ENCODE results near the gene TMEM175.

TMEM175 gene

DNA sequence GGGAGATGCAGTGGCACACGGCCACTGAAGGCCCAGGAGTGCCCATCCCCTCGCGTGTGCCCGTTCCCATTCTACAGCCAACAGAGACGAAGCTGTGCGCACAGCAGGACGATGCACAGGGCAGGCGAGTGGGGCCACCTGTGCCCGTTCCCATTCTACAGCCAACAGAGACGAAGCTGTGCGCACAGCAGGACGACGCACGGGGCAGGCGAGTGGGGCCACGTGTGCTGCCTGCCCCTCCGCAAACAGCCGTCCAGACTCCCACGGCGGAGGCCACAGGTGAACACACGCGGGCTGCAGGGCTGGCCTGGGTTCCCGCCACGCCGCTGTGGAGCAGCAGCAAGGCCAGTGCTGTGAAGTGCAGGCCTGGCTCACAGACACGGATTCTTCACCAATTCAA is 32.2 kb upstream of the TMEM175 start:
- TF ChIP-seq, protein P1, sequence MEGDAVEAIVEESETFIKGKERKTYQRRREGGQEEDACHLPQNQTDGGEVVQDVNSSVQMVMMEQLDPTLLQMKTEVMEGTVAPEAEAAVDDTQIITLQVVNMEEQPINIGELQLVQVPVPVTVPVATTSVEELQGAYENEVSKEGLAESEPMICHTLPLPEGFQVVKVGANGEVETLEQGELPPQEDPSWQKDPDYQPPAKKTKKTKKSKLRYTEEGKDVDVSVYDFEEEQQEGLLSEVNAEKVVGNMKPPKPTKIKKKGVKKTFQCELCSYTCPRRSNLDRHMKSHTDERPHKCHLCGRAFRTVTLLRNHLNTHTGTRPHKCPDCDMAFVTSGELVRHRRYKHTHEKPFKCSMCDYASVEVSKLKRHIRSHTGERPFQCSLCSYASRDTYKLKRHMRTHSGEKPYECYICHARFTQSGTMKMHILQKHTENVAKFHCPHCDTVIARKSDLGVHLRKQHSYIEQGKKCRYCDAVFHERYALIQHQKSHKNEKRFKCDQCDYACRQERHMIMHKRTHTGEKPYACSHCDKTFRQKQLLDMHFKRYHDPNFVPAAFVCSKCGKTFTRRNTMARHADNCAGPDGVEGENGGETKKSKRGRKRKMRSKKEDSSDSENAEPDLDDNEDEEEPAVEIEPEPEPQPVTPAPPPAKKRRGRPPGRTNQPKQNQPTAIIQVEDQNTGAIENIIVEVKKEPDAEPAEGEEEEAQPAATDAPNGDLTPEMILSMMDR (IDR thresholded peaks at IDR 0.05; ENCODE audit: insufficient read depth, low read length, poor library complexity, severe bottlenecking): no peak
- no peak for DNase-seq (ENCODE audit: extremely low read depth, insufficient read length)
- no peaks in the 10 kb centered on the region for H3K27me3 ChIP-seq (replicated peaks; ENCODE audit: control insufficient read depth, insufficient read depth, low read length)
- H3K4me3 ChIP-seq (replicated peaks; ENCODE audit: low read depth, low read length): no peak overlapping the region
- H3K36me3 ChIP-seq (ENCODE audit: control insufficient read depth, insufficient read depth, low read length): peaks cover 29% of the 10 kb centered on the region

GRCh38 chr4:900721-901120 is 31.5 kb upstream of the TMEM175 start:
- Histone ChIP-seq H3K36me3 (ENCODE audit: control insufficient read depth, insufficient read depth, low read length) (peaks cover 28% of the 10 kb centered on the region), H3K4me3 (replicated peaks; ENCODE audit: low read depth, low read length) (no peak overlapping the region), H3K27me3 (replicated peaks; ENCODE audit: control insufficient read depth, insufficient read depth, low read length) (no peaks in the 10 kb centered on the region)
- no peak for DNase-seq (ENCODE audit: extremely low read depth, insufficient read length)
- TF ChIP-seq, protein P1 (IDR thresholded peaks at IDR 0.05; ENCODE audit: insufficient read depth, low read length, poor library complexity, severe bottlenecking): no peak

GRCh38 chr4:901192-901910 is 30.9 kb upstream of the TMEM175 start:
- peaks cover 29% of the 10 kb centered on the region for H3K36me3 ChIP-seq (ENCODE audit: control insufficient read depth, insufficient read depth, low read length)
- H3K4me3 ChIP-seq (replicated peaks; ENCODE audit: low read depth, low read length): no peak overlapping the region
- TF ChIP-seq, protein P1 (IDR thresholded peaks at IDR 0.05; ENCODE audit: insufficient read depth, low read length, poor library complexity, severe bottlenecking): no peak
- no peak for DNase-seq (ENCODE audit: extremely low read depth, insufficient read length)
- no peaks in the 10 kb centered on the region for H3K27me3 ChIP-seq (replicated peaks; ENCODE audit: control insufficient read depth, insufficient read depth, low read length)

GRCh38 chr4:903066-904046 is 28.9 kb upstream of the TMEM175 start:
- Histone ChIP-seq H3K27me3 (replicated peaks; ENCODE audit: control insufficient read depth, insufficient read depth, low read length) (no peaks in the 10 kb centered on the region), H3K36me3 (ENCODE audit: control insufficient read depth, insufficient read depth, low read length) (peaks cover 29% of the 10 kb centered on the region), H3K4me3 (replicated peaks; ENCODE audit: low read depth, low read length) (no peak overlapping the region)
- TF ChIP-seq, protein P1 (IDR thresholded peaks at IDR 0.05; ENCODE audit: insufficient read depth, low read length, poor library complexity, severe bottlenecking): no peak
- no peak for DNase-seq (ENCODE audit: extremely low read depth, insufficient read length)

DNA sequence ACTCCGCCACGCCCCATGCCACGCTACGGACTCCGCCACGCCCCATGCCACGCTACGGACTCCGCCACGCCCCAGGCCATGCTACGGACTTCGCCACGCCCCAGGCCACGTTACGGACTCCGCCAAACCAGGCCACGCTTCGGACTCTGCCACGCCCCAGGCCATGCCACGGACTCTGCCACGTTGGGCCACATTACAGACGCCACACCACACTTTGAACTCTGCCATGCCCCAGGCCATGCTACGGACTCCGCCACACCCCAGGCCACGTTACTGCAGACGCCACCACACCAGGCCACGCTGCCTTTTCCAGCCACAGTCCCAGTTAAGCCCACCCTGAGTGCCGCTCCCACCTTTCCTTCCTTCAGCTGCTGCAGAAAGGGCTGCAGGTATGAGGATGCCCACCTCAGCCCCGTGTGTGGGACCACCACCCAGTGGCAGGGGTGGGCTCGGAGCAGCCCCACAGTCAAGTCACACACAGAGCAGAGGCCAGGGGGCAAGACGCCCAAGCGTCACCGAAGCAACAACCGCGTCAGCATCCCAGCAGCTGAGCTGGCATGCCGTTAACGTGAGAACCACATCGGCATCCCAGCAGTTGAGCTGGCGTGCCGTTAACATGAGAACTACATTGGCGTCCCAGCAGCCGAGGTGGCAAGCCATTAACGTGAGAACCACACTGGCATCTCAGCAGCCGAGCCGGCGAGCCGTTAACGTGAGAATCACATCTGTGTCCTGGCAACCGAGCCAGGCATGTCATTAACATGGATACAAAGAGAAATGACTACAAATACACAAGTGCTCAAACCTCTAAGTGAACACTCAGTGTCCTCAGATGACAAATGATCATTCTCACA is 26.5 kb upstream of the TMEM175 start:
- H3K36me3 ChIP-seq (ENCODE audit: control insufficient read depth, insufficient read depth, low read length): peaks cover 33% of the 10 kb centered on the region
- no peak for DNase-seq (ENCODE audit: extremely low read depth, insufficient read length)
- H3K4me3 ChIP-seq (replicated peaks; ENCODE audit: low read depth, low read length): no peak overlapping the region
- H3K27me3 ChIP-seq (replicated peaks; ENCODE audit: control insufficient read depth, insufficient read depth, low read length): no peaks in the 10 kb centered on the region
- TF ChIP-seq, protein P1 (IDR thresholded peaks at IDR 0.05; ENCODE audit: insufficient read depth, low read length, poor library complexity, severe bottlenecking): no peak

Data from GM06990 (cell line).